AG09309 (cell line): ENCODE results near the gene SAMSN1.

Experiments
- DNase-seq: peaks from one replicate; pipeline ENCODE4 v3.0.0-alpha.2; 2010; ENCODE audit warnings: low read depth
- H3K4me3 ChIP-seq: 2 replicates; pipeline ENCODE4 v1.5.1; 2011; ENCODE audit warnings: mild to moderate bottlenecking, low read depth, low read length, moderate library complexity; ENCODE audit not compliant: control insufficient read depth
- CTCF ChIP-seq: IDR thresholded peaks from 2 replicates; pipeline ENCODE4 v1.5.1; 2011; ENCODE audit warnings: mild to moderate bottlenecking, low read depth, low read length, inconsistent platforms; ENCODE audit not compliant: insufficient read depth, control insufficient read depth; ENCODE audit errors: missing control alignments

Gene SAMSN1

GRCh38 chr21:14483296-14483695, 62.8 kb downstream of the SAMSN1 start:
- no peak for DNase-seq
- no peak for TF ChIP-seq CTCF

GRCh38 chr21:14482165-14482564, 64.0 kb downstream of the SAMSN1 start:
- DNase-seq = no peak
- H3K4me3 ChIP-seq = no peak overlapping the region
- TF ChIP-seq CTCF = no peak

More at GRCh38 chr21:14483296-14483695, 62.8 kb downstream of the SAMSN1 start:
- H3K4me3 ChIP-seq = no peak overlapping the region

GRCh38 chr21:14480411-14481031, 65.6 kb downstream of the SAMSN1 start:
- H3K4me3 ChIP-seq = no peak overlapping the region
- DNase-seq = no peak
- TF ChIP-seq CTCF = no peak

GRCh38 chr21:14479241-14479786, 66.8 kb downstream of the SAMSN1 start:
- DNase-seq = no peak
- no peak overlapping the region for H3K4me3 ChIP-seq
- no peak for TF ChIP-seq CTCF

GRCh38 chr21:14477841-14478240, 68.3 kb downstream of the SAMSN1 start:
- DNase-seq = no peak
- TF ChIP-seq CTCF = no peak

GRCh38 chr21:14477133-14477532, 69.0 kb downstream of the SAMSN1 start:
- H3K4me3 ChIP-seq = no peak overlapping the region
- no peak for DNase-seq
- TF ChIP-seq CTCF = no peak

More at GRCh38 chr21:14477841-14478240, 68.3 kb downstream of the SAMSN1 start:
- no peak overlapping the region for H3K4me3 ChIP-seq
